B cell (primary cell): ENCODE results near the gene ADSS1. TPM values are rescaled to one million over a fixed set of nuclear protein-coding genes. Genes with fewer than 3 reads are reported as not detected.

ENCODE experiments used
- ATAC-seq: fragments of 200-7000 bp; cut with Tn5 transposase; one replicate; pipeline ENCODE4 v1.10.0; 2021; ENCODE audit warnings: low read depth, mild to moderate bottlenecking, moderate number of reproducible peaks, moderate library complexity
- CTCF ChIA-PET: fragments of 350-600 bp; sonication (Branson Sonifier 250); formaldehyde crosslinking; loops from one replicate; lab custom pipeline; 2021; ENCODE audit warnings: antibody characterized with exemption, inconsistent platforms; lab: Charles Lee
- POLR2A ChIA-PET: fragments of 350-600 bp; sonication (Branson Sonifier 250); formaldehyde crosslinking; loops from one replicate; lab custom pipeline; 2021; ENCODE audit warnings: antibody characterized with exemption; lab: Charles Lee
- DNase-seq: peaks from one replicate; pipeline ENCODE4 v3.0.0; 2013
- H2AFZ ChIP-seq: 2 replicates; pipeline ENCODE4 v1.6.1; 2012; ENCODE audit warnings: mild to moderate bottlenecking, low read depth, low read length; ENCODE audit not compliant: insufficient read depth, poor library complexity, severe bottlenecking
- H3K27ac ChIP-seq, 2 donors: 1 replicate in 1 of 2; 2 replicates in 1 of 2; pipeline ENCODE4 v1.5.1; 2012 to 2013; ENCODE audit warnings: low read length in 2 of 2, mild to moderate bottlenecking in 2 of 2, moderate library complexity in 1 of 2
- H3K27me3 ChIP-seq, 4 experiments: fragments of 200-600 bp in 1 of 4; sonication (generic) in 1 of 4; replicated peaks in 1 of 4; 1 replicate in 2 of 4; 2 replicates in 2 of 4; pipeline versions ENCODE4 v1.6.1 to v1.7.0; 2013 to 2016; ENCODE audit warnings: low read length in 3 of 4, mild to moderate bottlenecking in 2 of 4, mixed read lengths in 1 of 4, moderate library complexity in 1 of 4; ENCODE audit not compliant: insufficient read depth in 4 of 4, control insufficient read depth in 3 of 4; ENCODE audit errors: control extremely low read depth in 1 of 4
- H3K36me3 ChIP-seq, 2 experiments: replicated peaks in 1 of 2; 1 replicate in 1 of 2; 2 replicates in 1 of 2; pipeline versions ENCODE4 v1.6.1 to v1.7.1; 2013; ENCODE audit warnings: low read length in 1 of 2; ENCODE audit not compliant: insufficient read depth in 2 of 2, control insufficient read depth in 1 of 2; ENCODE audit errors: control extremely low read depth in 1 of 2, extremely low read depth in 1 of 2
- H3K4me1 ChIP-seq, 2 donors: fragments of 200-600 bp in 1 of 2; sonication (generic) in 1 of 2; 1 replicate in 1 of 2; 2 replicates in 1 of 2; pipeline versions ENCODE4 v1.5.1 to v1.6.1; 2013 to 2017; ENCODE audit warnings: low read length in 2 of 2; ENCODE audit not compliant: control insufficient read depth in 2 of 2, insufficient read depth in 2 of 2
- H3K4me2 ChIP-seq: replicated peaks from 2 replicates; pipeline ENCODE3; 2012; ENCODE audit warnings: mild to moderate bottlenecking, low read depth, low read length; ENCODE audit not compliant: poor library complexity, severe bottlenecking
- H3K4me3 ChIP-seq, 5 experiments: fragments of 200-600 bp in 1 of 5; sonication (generic) in 1 of 5; 1 replicate in 3 of 5; 2 replicates in 2 of 5; pipeline versions ENCODE4 v1.5.1 to v1.7.0; 2011 to 2016; ENCODE audit warnings: low read length in 4 of 5, mild to moderate bottlenecking in 4 of 5, low read depth in 2 of 5, control low read depth in 1 of 5, moderate library complexity in 1 of 5; ENCODE audit not compliant: insufficient read depth in 1 of 5; ENCODE audit errors: control extremely low read depth in 1 of 5, extremely low read depth in 1 of 5
- H3K79me2 ChIP-seq: fragments of 200-600 bp; sonication (generic); one replicate; pipeline ENCODE4 v1.6.0; 2016; ENCODE audit warnings: low read length; ENCODE audit not compliant: control insufficient read depth, insufficient read depth
- H3K9ac ChIP-seq: fragments of 200-600 bp; sonication (generic); 2 replicates; pipeline ENCODE4 v1.6.1; 2017; ENCODE audit warnings: mild to moderate bottlenecking, low read length, moderate library complexity
- H3K9me3 ChIP-seq, 3 donors: one replicate each; pipeline versions ENCODE4 v1.6.1 to v1.7.1; 2013; ENCODE audit warnings: low read length in 2 of 3; ENCODE audit not compliant: control insufficient read depth in 2 of 3, insufficient read depth in 1 of 3; ENCODE audit errors: control extremely low read depth in 1 of 3
- H4K20me1 ChIP-seq: 2 replicates; pipeline ENCODE4 v1.6.0; 2012; ENCODE audit warnings: mild to moderate bottlenecking, low read length; ENCODE audit not compliant: insufficient read depth, control insufficient read depth, poor library complexity, severe bottlenecking
- H3K27ac Mint-ChIP-seq: one replicate; pipeline ENCODE4 v1.8.0; 2021; ENCODE audit warnings: mixed read lengths
- H3K27me3 Mint-ChIP-seq: one replicate; pipeline ENCODE4 v1.8.0; 2021; ENCODE audit warnings: mixed read lengths
- H3K4me1 Mint-ChIP-seq: one replicate; pipeline ENCODE4 v1.8.0; 2021; ENCODE audit warnings: mixed read lengths
- H3K4me3 Mint-ChIP-seq: one replicate; pipeline ENCODE4 v1.8.0; 2021; ENCODE audit warnings: mixed read lengths
- H3K9me3 Mint-ChIP-seq: one replicate; pipeline ENCODE4 v1.8.0; 2022; ENCODE audit warnings: mixed read lengths; ENCODE audit not compliant: insufficient read depth
- CTCF ChIP-seq: fragments of 200-600 bp; IDR thresholded peaks from one replicate; pipeline ENCODE4 v1.8.0; 2022; ENCODE audit warnings: antibody characterized with exemption, mild to moderate bottlenecking
- EZH2 ChIP-seq: IDR thresholded peaks from 2 replicates; pipeline ENCODE4 v1.6.1; 2012; ENCODE audit warnings: borderline replicate concordance, low read depth, mild to moderate bottlenecking, moderate library complexity, low read length; ENCODE audit not compliant: insufficient read depth, poor library complexity, severe bottlenecking
- WGBS: methylation state at CpG from one replicate; pipeline ENCODE4 v1.1.5; 2013; ENCODE audit warnings: missing lambda C conversion rate; ENCODE audit not compliant: insufficient coverage; 5-methylcytosine and 5-hydroxymethylcytosine counted together
- intact Hi-C: fragments of 100-400 bp; cut with micrococcal nuclease; formaldehyde crosslinking; loops from one replicate; pipeline ENCODE4 v1.10.0; 2022
- polyA plus RNA-seq: library from polyadenylated mRNA; depleted of rRNA; stranded (reverse); fragments of >200 nt; gene quantifications from 2 replicates; pipeline ENCODE4 v1.2.3, GENCODE V29; 2012
- total RNA-seq, 2 donors: library from RNA; stranded (reverse); fragments of 120-200 nt in 1 of 2; gene quantifications; 1 replicate in 1 of 2; 2 replicates in 1 of 2; pipeline versions ENCODE4 v1.2.3 to v1.2.4, GENCODE V29; 2013 to 2022

Gene ADSS1
- total and polyA plus RNA-seq, 2 donors (not counting 1 experiment from before 2014, with no cell fraction given) = 0.33 to 1.7 TPM

- peaks cover 51% of the 10 kb centered on the region for H3K4me1 Mint-ChIP-seq
- peaks cover 9% of the 10 kb centered on the region for H3K9me3 Mint-ChIP-seq
- H3K36me3 ChIP-seq = no peaks in the 10 kb centered on the region
- peak overlapping the region; percentile 88 for H3K27ac Mint-ChIP-seq
- ChIA-PET POLR2A (interaction anchor here (0.6 to 2.9 kb wide), 7 partner anchors 8 to 75 kb away, joined by 6 to 23 read pairs (median 9); partner anchors contain the start of gene SIVA1), CTCF (interaction anchor here (0.7 to 6.8 kb wide), 8 partner anchors 12 to 31 kb away, joined by 3 to 64 read pairs (median 4); no protein-coding TSS in a partner anchor)
- intact Hi-C loops = loop anchor here (1.0 kb wide), 1 partner anchor 12 kb away; no protein-coding TSS in a partner anchor
- H3K27ac ChIP-seq = peak overlapping the region; percentile 6 to 51
- H3K27me3 Mint-ChIP-seq = no peaks in the 10 kb centered on the region
- H3K9me3 ChIP-seq = peaks cover 0 to 18% (median 7%) of the 10 kb centered on the region in 3 donors
- WGBS = under 1% methylated on average over 43 of the region's 43 CpGs
- H3K4me3 ChIP-seq = peak overlapping the region; percentile 16 to 64 (median 61)
- no peaks in the 10 kb centered on the region for H3K27me3 ChIP-seq
- peak overlapping the region; percentile 57 for H3K9ac ChIP-seq
- peak overlapping the region; percentile 72 for H2AFZ ChIP-seq
- peaks cover 39 to 58% of the 10 kb centered on the region in 2 donors for H3K4me1 ChIP-seq
- peak overlapping the region; percentile 81 for H3K4me2 ChIP-seq
- no peaks in the 10 kb centered on the region for H3K79me2 ChIP-seq
- no peaks in the 10 kb centered on the region for H4K20me1 ChIP-seq
- no peak for TF ChIP-seq EZH2
- no peak for TF ChIP-seq CTCF
- DNase-seq (peak; percentile 79), ATAC-seq (peak; percentile 55)
- peak overlapping the region; percentile 87 for H3K4me3 Mint-ChIP-seq
These were observed 46.3 kb upstream of the ADSS1 start for GRCh38 chr14:104677512-104678332.

- Histone ChIP-seq H3K4me1 (peaks cover 39 to 58% of the 10 kb centered on the region in 2 donors), H3K4me3 (peak overlapping the region in 4 of 5 experiments; percentile 54 to 64 (median 62)), H3K27ac (peak overlapping the region; percentile 6 to 51), H3K9me3 (peaks cover 0 to 17% (median 7%) of the 10 kb centered on the region in 3 donors), H3K27me3 (no peaks in the 10 kb centered on the region), H4K20me1 (no peaks in the 10 kb centered on the region), H3K36me3 (no peaks in the 10 kb centered on the region), H2AFZ (peak overlapping the region; percentile 72), H3K79me2 (no peaks in the 10 kb centered on the region), H3K9ac (peak overlapping the region; percentile 57), H3K4me2 (peak overlapping the region; percentile 81)
- DNase-seq = no peak
- peak overlapping the region; percentile 87 for H3K4me3 Mint-ChIP-seq
- no peak for ATAC-seq
- TF ChIP-seq EZH2 (no peak), CTCF (no peak)
- CTCF ChIA-PET = interaction anchor here (1.0 to 6.8 kb wide), 5 partner anchors 12 to 25 kb away, joined by 3 to 64 read pairs (median 9); no protein-coding TSS in a partner anchor
- 13% methylated on average over 9 of the region's 13 CpGs for WGBS
- H3K9me3 Mint-ChIP-seq = peaks cover 9% of the 10 kb centered on the region
- no peaks in the 10 kb centered on the region for H3K27me3 Mint-ChIP-seq
- POLR2A ChIA-PET = interaction anchor here (0.6 to 2.9 kb wide), 6 partner anchors 9 to 20 kb away, joined by 6 to 23 read pairs (median 10); no protein-coding TSS in a partner anchor
- H3K27ac Mint-ChIP-seq = peak overlapping the region; percentile 88
- peaks cover 51% of the 10 kb centered on the region for H3K4me1 Mint-ChIP-seq
- intact Hi-C loops = no loop called here
These were observed 45.7 kb upstream of the ADSS1 start for GRCh38 chr14:104678346-104678745.
